Effector memory CD4-positive, alpha-beta T cell (primary cell): ENCODE results near the gene TULP4.

Experiments
- DNase-seq, 3 donors: peaks; one replicate each; pipeline ENCODE4 v3.0.0-alpha.2; 2020
- H3K27ac ChIP-seq: 2 replicates; pipeline ENCODE4 v1.7.0; 2013; ENCODE audit warnings: mild to moderate bottlenecking, low read length, moderate library complexity; ENCODE audit not compliant: insufficient read depth, poor library complexity, severe bottlenecking
- H3K27me3 ChIP-seq: replicated peaks from 2 replicates; pipeline ENCODE4 v1.7.0; 2013; ENCODE audit warnings: mild to moderate bottlenecking, low read length; ENCODE audit not compliant: insufficient read depth, control insufficient read depth, poor library complexity, severe bottlenecking
- H3K36me3 ChIP-seq: 2 replicates; pipeline ENCODE4 v1.7.0; 2013; ENCODE audit warnings: mild to moderate bottlenecking, low read length, moderate library complexity; ENCODE audit not compliant: control insufficient read depth, insufficient read depth
- H3K4me1 ChIP-seq: 2 replicates; pipeline ENCODE4 v1.7.0; 2013; ENCODE audit warnings: low read length, mild to moderate bottlenecking; ENCODE audit not compliant: control insufficient read depth, insufficient read depth, poor library complexity, severe bottlenecking
- H3K4me3 ChIP-seq: 2 replicates; pipeline ENCODE4 v1.7.0; 2013; ENCODE audit warnings: low read length, low read depth, mild to moderate bottlenecking; ENCODE audit not compliant: insufficient read depth, poor library complexity, severe bottlenecking
- H3K9me3 ChIP-seq: 2 replicates; pipeline ENCODE4 v1.7.0; 2013; ENCODE audit warnings: mild to moderate bottlenecking, low read length, moderate library complexity; ENCODE audit not compliant: control insufficient read depth

Gene TULP4

DNA sequence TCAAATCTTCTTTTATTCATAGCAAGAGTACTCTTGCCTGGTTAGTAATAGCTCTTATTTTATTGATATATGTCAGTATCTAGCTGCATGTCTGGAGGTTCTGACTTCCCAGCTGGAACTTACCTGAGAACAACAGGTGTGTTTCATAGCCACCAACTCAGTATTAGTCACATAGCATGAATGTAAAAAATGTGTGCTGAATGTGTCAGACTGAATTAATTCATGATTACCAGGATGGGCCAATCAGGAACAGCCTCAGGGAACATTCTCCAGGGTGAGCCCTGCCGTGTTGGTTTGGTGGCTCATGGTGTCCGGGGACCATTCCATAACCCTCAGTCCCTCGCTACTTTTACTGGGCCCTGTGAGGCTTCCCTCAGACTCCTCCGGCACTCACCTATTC, 99.7 kb downstream of the TULP4 start:
- DNase-seq: no peak
- Histone ChIP-seq H3K9me3 (no peaks in the 10 kb centered on the region), H3K27ac (no peak overlapping the region)

GRCh38 chr6:158413028-158413427, 100.8 kb downstream of the TULP4 start:
- no peak for DNase-seq
- Histone ChIP-seq H3K27me3 (no peaks in the 10 kb centered on the region), H3K27ac (no peak overlapping the region), H3K4me1 (no peaks in the 10 kb centered on the region), H3K36me3 (no peaks in the 10 kb centered on the region), H3K9me3 (no peaks in the 10 kb centered on the region), H3K4me3 (no peak overlapping the region)

More for the DNA sequence above, 99.7 kb downstream of the TULP4 start:
- Histone ChIP-seq H3K4me3 (no peak overlapping the region), H3K27me3 (no peaks in the 10 kb centered on the region), H3K36me3 (no peaks in the 10 kb centered on the region), H3K4me1 (no peaks in the 10 kb centered on the region)

GRCh38 chr6:158413814-158414565, 101.7 kb downstream of the TULP4 start:
- Histone ChIP-seq H3K36me3 (no peaks in the 10 kb centered on the region), H3K4me3 (no peak overlapping the region), H3K9me3 (no peaks in the 10 kb centered on the region), H3K27ac (no peak overlapping the region), H3K27me3 (no peaks in the 10 kb centered on the region), H3K4me1 (no peaks in the 10 kb centered on the region)
- no peak for DNase-seq

DNA sequence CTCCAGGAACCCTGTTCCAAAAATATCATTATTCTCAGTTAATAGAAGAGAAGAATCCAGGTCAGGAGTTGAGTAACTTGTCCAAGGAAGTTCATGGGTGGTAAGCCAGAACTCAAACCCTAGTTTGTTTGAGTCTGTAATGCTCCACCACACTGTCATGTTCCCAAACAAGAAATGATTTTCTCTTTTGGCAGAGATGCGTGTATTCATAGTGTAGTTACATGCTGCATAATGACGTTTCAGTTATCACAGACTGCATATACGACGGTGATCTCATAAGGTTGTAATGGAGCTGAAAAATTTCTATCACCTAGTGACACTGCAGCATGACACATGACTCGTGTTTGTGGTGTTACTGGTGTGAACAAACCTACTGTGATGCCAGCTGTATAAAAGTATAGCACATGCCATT, 102.6 kb downstream of the TULP4 start:
- Histone ChIP-seq H3K36me3 (no peaks in the 10 kb centered on the region), H3K27me3 (no peaks in the 10 kb centered on the region), H3K4me3 (no peak overlapping the region), H3K9me3 (no peaks in the 10 kb centered on the region), H3K4me1 (no peaks in the 10 kb centered on the region), H3K27ac (no peak overlapping the region)
- no peak for DNase-seq

- no peaks in the 10 kb centered on the region for H3K27me3 ChIP-seq
- no peaks in the 10 kb centered on the region for H3K9me3 ChIP-seq
- no peak for DNase-seq
- no peak overlapping the region for H3K27ac ChIP-seq
- no peaks in the 10 kb centered on the region for H3K36me3 ChIP-seq
- H3K4me1 ChIP-seq: no peaks in the 10 kb centered on the region
- H3K4me3 ChIP-seq: no peak overlapping the region
These were observed 103.4 kb downstream of the TULP4 start for GRCh38 chr6:158415666-158416065.

GRCh38 chr6:158416883-158417759, 104.9 kb downstream of the TULP4 start:
- H3K9me3 ChIP-seq: no peaks in the 10 kb centered on the region
- H3K4me3 ChIP-seq: no peak overlapping the region
- no peak for DNase-seq
- H3K36me3 ChIP-seq: no peaks in the 10 kb centered on the region
- H3K27ac ChIP-seq: no peak overlapping the region
- H3K4me1 ChIP-seq: no peaks in the 10 kb centered on the region
- H3K27me3 ChIP-seq: no peaks in the 10 kb centered on the region

- Histone ChIP-seq H3K4me3 (no peak overlapping the region), H3K27me3 (no peaks in the 10 kb centered on the region), H3K4me1 (no peaks in the 10 kb centered on the region), H3K9me3 (no peaks in the 10 kb centered on the region), H3K27ac (no peak overlapping the region), H3K36me3 (no peaks in the 10 kb centered on the region)
- no peak for DNase-seq
These were observed 105.5 kb downstream of the TULP4 start for GRCh38 chr6:158417760-158418098.

GRCh38 chr6:158418501-158418900, 106.2 kb downstream of the TULP4 start:
- Histone ChIP-seq H3K9me3 (no peaks in the 10 kb centered on the region), H3K36me3 (no peaks in the 10 kb centered on the region), H3K27ac (no peak overlapping the region), H3K27me3 (no peaks in the 10 kb centered on the region), H3K4me1 (no peaks in the 10 kb centered on the region), H3K4me3 (no peak overlapping the region)
- DNase-seq: no peak

DNA sequence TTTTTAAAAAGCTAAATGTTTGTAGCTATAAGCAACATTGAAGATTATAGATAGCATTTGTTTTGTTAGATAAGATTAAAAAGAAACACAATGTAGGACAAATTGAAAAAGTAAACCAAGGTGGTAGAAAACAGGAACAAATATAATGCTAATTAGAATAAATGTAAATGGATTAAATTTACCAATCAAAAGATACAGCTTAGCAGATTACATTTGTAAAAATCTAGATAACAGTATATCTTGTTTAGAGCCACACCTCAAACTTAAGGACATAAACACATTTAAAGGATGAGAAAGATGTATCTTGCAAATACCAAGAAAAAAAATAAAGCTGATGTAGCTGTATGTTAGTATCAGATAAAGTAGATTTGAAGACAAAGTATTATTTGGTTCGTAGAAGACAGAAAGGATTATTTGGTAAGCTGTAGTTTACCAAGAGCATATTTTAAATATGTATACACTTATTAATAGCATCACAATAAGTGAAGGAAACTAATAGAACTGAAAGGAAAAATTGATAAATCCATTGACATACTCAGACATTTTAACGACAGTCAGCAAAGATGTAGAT, 107.2 kb downstream of the TULP4 start:
- no peak for DNase-seq
- H3K36me3 ChIP-seq: no peaks in the 10 kb centered on the region

DNA sequence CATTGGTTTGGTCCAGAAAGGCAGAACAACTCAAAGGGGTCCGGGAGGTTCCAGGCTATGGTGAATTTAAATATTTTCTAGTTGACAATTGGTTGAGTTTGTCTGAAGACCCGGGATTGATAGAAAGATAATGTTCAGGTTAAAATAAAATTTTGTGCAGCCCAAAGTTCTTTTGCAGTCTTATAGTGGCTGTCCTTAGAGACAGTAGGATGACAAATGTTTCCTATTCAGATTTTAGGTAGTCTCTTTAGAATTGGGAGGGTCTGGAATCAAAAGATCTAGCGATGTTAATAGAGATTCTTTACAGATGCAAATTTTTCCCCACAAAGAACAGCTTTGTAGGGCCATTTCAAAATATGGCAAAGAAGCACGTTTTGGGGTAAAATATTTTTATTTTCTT, 109.1 kb downstream of the TULP4 start:
- H3K27me3 ChIP-seq: no peaks in the 10 kb centered on the region
- no peak overlapping the region for H3K27ac ChIP-seq
- no peaks in the 10 kb centered on the region for H3K4me1 ChIP-seq
- H3K4me3 ChIP-seq: no peak overlapping the region
- DNase-seq: no peak
- H3K9me3 ChIP-seq: no peaks in the 10 kb centered on the region
- no peaks in the 10 kb centered on the region for H3K36me3 ChIP-seq

More for the DNA sequence above, 107.2 kb downstream of the TULP4 start:
- Histone ChIP-seq H3K4me3 (no peak overlapping the region), H3K4me1 (no peaks in the 10 kb centered on the region), H3K9me3 (no peaks in the 10 kb centered on the region), H3K27ac (no peak overlapping the region), H3K27me3 (no peaks in the 10 kb centered on the region)
